ENCODE data around the gene DNAJB6.

DNA sequence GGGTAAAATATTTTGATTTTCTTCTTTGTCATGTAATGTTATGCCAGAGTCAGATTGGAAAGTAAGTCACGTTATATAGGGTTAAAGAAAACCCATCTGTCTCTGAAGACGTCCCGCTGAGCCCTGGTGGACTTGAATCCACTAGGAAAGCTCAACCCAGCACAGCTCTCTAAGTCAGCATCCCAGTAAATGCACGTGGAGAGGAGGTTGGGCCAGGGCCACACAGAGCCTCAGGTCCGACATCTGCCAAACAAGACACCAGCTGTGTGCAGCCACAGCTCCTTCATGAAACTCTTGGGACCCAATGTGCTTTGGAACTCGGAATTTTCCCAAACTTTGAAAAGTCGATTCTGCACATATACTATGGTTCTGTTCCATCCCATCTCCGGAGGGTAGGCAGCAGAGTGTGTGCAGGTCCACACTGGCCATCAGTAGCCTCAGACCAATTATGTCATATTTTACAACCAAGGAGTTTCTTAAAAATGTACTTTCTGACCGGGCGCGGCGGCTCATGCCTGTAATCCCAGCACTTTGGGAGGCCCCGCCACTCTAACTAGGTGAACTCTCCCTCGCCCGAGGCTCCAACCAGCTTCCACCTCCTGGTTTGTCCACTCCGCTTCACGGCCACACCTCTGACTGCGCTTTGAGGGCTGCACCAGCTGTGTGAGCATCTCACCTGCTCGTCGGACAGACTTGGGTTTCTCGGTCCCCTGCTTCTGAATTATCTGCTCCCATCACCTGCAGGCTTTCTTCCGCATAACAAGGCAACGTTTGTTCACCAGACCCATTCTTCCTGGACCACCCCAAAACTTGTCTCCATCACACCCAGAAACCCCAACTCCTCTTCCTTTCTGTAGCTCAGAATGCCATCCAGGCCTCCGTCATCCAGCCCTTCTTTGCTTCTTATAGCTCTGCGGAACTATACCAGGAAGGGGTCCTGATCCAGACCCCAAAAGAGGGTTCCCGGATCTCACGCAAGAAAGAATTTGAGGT lies 29.7 kb upstream of the DNAJB6 start:
- TF ChIP-seq POLR2A (IDR thresholded peaks at IDR 0.05; ENCODE audit: borderline replicate concordance, extremely low read depth, insufficient read depth, insufficient read length) (no peak), REST (IDR thresholded peaks at IDR 0.05; ENCODE audit: low read depth) (no peak), EZH2 (IDR thresholded peaks at IDR 0.05) (no peak), SIN3A (IDR thresholded peaks at IDR 0.05; ENCODE audit: low read depth) (no peak)
- TF ChIP-seq, protein P1, sequence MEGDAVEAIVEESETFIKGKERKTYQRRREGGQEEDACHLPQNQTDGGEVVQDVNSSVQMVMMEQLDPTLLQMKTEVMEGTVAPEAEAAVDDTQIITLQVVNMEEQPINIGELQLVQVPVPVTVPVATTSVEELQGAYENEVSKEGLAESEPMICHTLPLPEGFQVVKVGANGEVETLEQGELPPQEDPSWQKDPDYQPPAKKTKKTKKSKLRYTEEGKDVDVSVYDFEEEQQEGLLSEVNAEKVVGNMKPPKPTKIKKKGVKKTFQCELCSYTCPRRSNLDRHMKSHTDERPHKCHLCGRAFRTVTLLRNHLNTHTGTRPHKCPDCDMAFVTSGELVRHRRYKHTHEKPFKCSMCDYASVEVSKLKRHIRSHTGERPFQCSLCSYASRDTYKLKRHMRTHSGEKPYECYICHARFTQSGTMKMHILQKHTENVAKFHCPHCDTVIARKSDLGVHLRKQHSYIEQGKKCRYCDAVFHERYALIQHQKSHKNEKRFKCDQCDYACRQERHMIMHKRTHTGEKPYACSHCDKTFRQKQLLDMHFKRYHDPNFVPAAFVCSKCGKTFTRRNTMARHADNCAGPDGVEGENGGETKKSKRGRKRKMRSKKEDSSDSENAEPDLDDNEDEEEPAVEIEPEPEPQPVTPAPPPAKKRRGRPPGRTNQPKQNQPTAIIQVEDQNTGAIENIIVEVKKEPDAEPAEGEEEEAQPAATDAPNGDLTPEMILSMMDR (IDR thresholded peaks at IDR 0.05 in 2 of 3, conservative IDR thresholded peaks at IDR 0.05 in 1 of 3; ENCODE audit: borderline replicate concordance in 1 of 3, insufficient read depth in 1 of 3, low read depth in 2 of 3, low read length in 2 of 3) = no peak
